GM23338 (cell line): Measurements from ENCODE around the gene HGD. TPM values are rescaled to one million over a fixed set of nuclear protein-coding genes. Genes with fewer than 3 reads are reported as not detected.

ENCODE experiments used
- ATAC-seq: fragments of 200-7000 bp; cut with Tn5 transposase; 3 replicates; pipeline ENCODE4 v1.9.1; 2020
- DNase-seq: peaks from one replicate; pipeline ENCODE4 v3.0.0-alpha.2; 2015; ENCODE audit warnings: low spot score
- H2AFZ ChIP-seq: fragments of 200-600 bp; sonication (generic); 2 replicates; pipeline ENCODE4 v1.8.0; 2016; ENCODE audit warnings: antibody characterized with exemption, mild to moderate bottlenecking, moderate library complexity
- H3F3A ChIP-seq: fragments of 200-600 bp; sonication (generic); replicated peaks from 2 replicates; pipeline ENCODE4 v1.8.0; 2017; ENCODE audit warnings: antibody characterized with exemption, mixed run types, low read depth
- H3K27ac ChIP-seq: fragments of 200-600 bp; sonication (generic); 2 replicates; pipeline ENCODE4 v1.6.1; 2016; ENCODE audit warnings: low read depth
- H3K27me3 ChIP-seq: fragments of 200-600 bp; sonication (generic); 2 replicates; pipeline ENCODE4 v1.8.0; 2016; ENCODE audit warnings: mild to moderate bottlenecking, mixed run types, moderate library complexity; ENCODE audit not compliant: insufficient read depth
- H3K36me3 ChIP-seq: fragments of 200-600 bp; sonication (generic); 2 replicates; pipeline ENCODE4 v1.8.0; 2016; ENCODE audit warnings: mild to moderate bottlenecking; ENCODE audit not compliant: insufficient read depth
- H3K4me1 ChIP-seq: fragments of 200-600 bp; sonication (generic); 2 replicates; pipeline ENCODE4 v1.8.0; 2016; ENCODE audit warnings: mild to moderate bottlenecking, moderate library complexity; ENCODE audit not compliant: insufficient read depth
- H3K4me2 ChIP-seq: fragments of 200-600 bp; sonication (generic); 2 replicates; pipeline ENCODE4 v1.7.1; 2017; ENCODE audit warnings: mixed run types
- H3K4me3 ChIP-seq: fragments of 200-600 bp; sonication (generic); 2 replicates; pipeline ENCODE4 v1.6.1; 2016; ENCODE audit warnings: mixed run types
- H3K79me2 ChIP-seq: fragments of 200-600 bp; sonication (generic); replicated peaks from 2 replicates; pipeline ENCODE4 v1.8.0; 2017; ENCODE audit warnings: mild to moderate bottlenecking; ENCODE audit not compliant: insufficient read depth
- H3K9me2 ChIP-seq: fragments of 200-600 bp; sonication (generic); 2 replicates; pipeline ENCODE4 v1.8.0; 2017; ENCODE audit not compliant: insufficient read depth
- H4K20me1 ChIP-seq: fragments of 200-600 bp; sonication (generic); replicated peaks from 2 replicates; pipeline ENCODE4 v1.8.0; 2017; ENCODE audit warnings: mild to moderate bottlenecking; ENCODE audit not compliant: insufficient read depth
- H3K27ac Mint-ChIP-seq: 2 replicates; pipeline ENCODE4 v1.8.0; 2020; ENCODE audit warnings: inconsistent platforms, mild to moderate bottlenecking, moderate library complexity, mixed read lengths
- H3K27me3 Mint-ChIP-seq: 3 replicates; pipeline ENCODE4 v1.8.0; 2022; ENCODE audit warnings: low read depth, mild to moderate bottlenecking, moderate library complexity, mixed read lengths, inconsistent platforms; ENCODE audit not compliant: insufficient read depth, poor library complexity
- H3K36me3 Mint-ChIP-seq: 3 replicates; pipeline ENCODE4 v1.8.0; 2021; ENCODE audit warnings: low read depth, mild to moderate bottlenecking, inconsistent platforms, moderate library complexity, mixed read lengths
- H3K4me1 Mint-ChIP-seq: 3 replicates; pipeline ENCODE4 v1.8.0; 2020; ENCODE audit warnings: mild to moderate bottlenecking, inconsistent platforms, mixed read lengths
- H3K4me3 Mint-ChIP-seq: 3 replicates; pipeline ENCODE4 v1.8.0; 2021; ENCODE audit warnings: moderate library complexity, mild to moderate bottlenecking, inconsistent platforms, mixed read lengths
- H3K9me3 Mint-ChIP-seq: 3 replicates; pipeline ENCODE4 v1.8.0; 2020; ENCODE audit warnings: moderate library complexity, mild to moderate bottlenecking, inconsistent platforms, mixed read lengths
- CREB1 ChIP-seq: fragments of 250-450 bp; sonication (Bioruptor Pico); IDR thresholded peaks from 2 replicates; pipeline ENCODE4 v1.5.0; 2020; ENCODE audit warnings: low read depth, mild to moderate bottlenecking, moderate library complexity
- CTCF ChIP-seq, 2 experiments: fragments of 200-600 bp in 1 of 2; sonication (generic) in 1 of 2; conservative IDR thresholded peaks; 2 replicates each; pipeline versions ENCODE4 v1.5.1 to v1.6.1; 2016 to 2017; ENCODE audit warnings: antibody characterized with exemption in 2 of 2, low read depth in 2 of 2, mild to moderate bottlenecking in 2 of 2, moderate library complexity in 1 of 2
- ETS1 ChIP-seq: IDR thresholded peaks from 2 replicates; pipeline ENCODE4 v1.6.1; 2016; ENCODE audit warnings: antibody characterized with exemption
- EZH2 ChIP-seq: fragments of 200-600 bp; sonication (generic); IDR thresholded peaks from one replicate; pipeline ENCODE4 v1.8.0; 2017; ENCODE audit warnings: antibody characterized with exemption, mild to moderate bottlenecking, low read depth; ENCODE audit not compliant: unreplicated experiment
- EZH2phosphoT487 ChIP-seq: fragments of 200-600 bp; sonication (generic); IDR thresholded peaks from one replicate; pipeline ENCODE4 v1.8.1; 2018; ENCODE audit warnings: antibody characterized with exemption; ENCODE audit not compliant: unreplicated experiment
- JUNB ChIP-seq: IDR thresholded peaks from one replicate; pipeline ENCODE4 v1.6.1; 2016; ENCODE audit warnings: antibody characterized with exemption; ENCODE audit not compliant: unreplicated experiment
- NANOG ChIP-seq: IDR thresholded peaks from 2 replicates; pipeline ENCODE4 v1.6.1; 2016; ENCODE audit warnings: antibody characterized with exemption, borderline replicate concordance
- POLR2AphosphoS5 ChIP-seq: IDR thresholded peaks from 2 replicates; pipeline ENCODE4 v1.6.1; 2016; ENCODE audit warnings: antibody characterized with exemption, low read depth
- STAT1 ChIP-seq: IDR thresholded peaks from one replicate; pipeline ENCODE4 v1.6.1; 2016; ENCODE audit warnings: antibody characterized with exemption; ENCODE audit not compliant: unreplicated experiment
- ZNF114 ChIP-seq: fragments of 250-450 bp; sonication (Bioruptor Pico); IDR thresholded peaks from 2 replicates; pipeline ENCODE4 v1.5.0; 2020; ENCODE audit warnings: mild to moderate bottlenecking, moderate library complexity
- ZNF331 ChIP-seq: fragments of 250-450 bp; sonication (Bioruptor Pico); IDR thresholded peaks from 2 replicates; pipeline ENCODE4 v1.5.0; 2020; ENCODE audit warnings: low read depth, mild to moderate bottlenecking, moderate library complexity
- ZNF462 ChIP-seq: fragments of 250-450 bp; sonication (Bioruptor Pico); IDR thresholded peaks from 2 replicates; pipeline ENCODE4 v1.5.0; 2020; ENCODE audit warnings: mild to moderate bottlenecking, moderate library complexity
- polyA plus RNA-seq: library from polyadenylated mRNA; unstranded; fragments of >200 nt; fragmentation: Nextera tagmentation; extraction: Ambion mirVana; gene quantifications from 2 replicates; pipeline ENCODE4 v1.2.1, GENCODE V29; 2016
- total RNA-seq: library from RNA; depleted of rRNA; stranded (reverse); fragments of >200 nt; shearing (Covaris generic); gene quantifications from 2 replicates; pipeline ENCODE4 v1.2.3, GENCODE V29; 2014
- TF ChIP-seq, protein P1 (sequence below): IDR thresholded peaks from one replicate; pipeline ENCODE4 v1.6.1; 2018; ENCODE audit warnings: antibody characterized with exemption; ENCODE audit not compliant: unreplicated experiment

The HGD gene
- total and polyA plus RNA-seq, 2 experiments from 2014 or later: not detected

GRCh38 chr3:120597445-120598049 lies 84.5 kb downstream of the HGD start:
- Histone ChIP-seq H2AFZ (no peak overlapping the region), H4K20me1 (no peaks in the 10 kb centered on the region), H3F3A (peaks cover 4% of the 10 kb centered on the region), H3K27me3 (no peaks in the 10 kb centered on the region), H3K79me2 (peaks cover 30% of the 10 kb centered on the region), H3K27ac (no peak overlapping the region), H3K9me2 (no peaks in the 10 kb centered on the region), H3K36me3 (peaks cover 22% of the 10 kb centered on the region), H3K4me2 (peak overlapping the region; percentile 82), H3K4me3 (peak overlapping the region; percentile 82), H3K4me1 (peaks cover 8% of the 10 kb centered on the region)
- Mint-ChIP-seq H3K4me3 (no peak overlapping the region; the same call in 2 of the 3 replicates), H3K27me3 (peaks cover 7% of the 10 kb centered on the region), H3K9me3 (peaks cover 3% of the 10 kb centered on the region; the same call in 1 of the 3 replicates), H3K36me3 (peaks cover 17% of the 10 kb centered on the region), H3K4me1 (peaks cover 8% of the 10 kb centered on the region), H3K27ac (peak overlapping the region; percentile 51)
- DNase-seq (no peak), ATAC-seq (no peak)
- TF ChIP-seq POLR2AphosphoS5 (no peak), STAT1 (no peak), EZH2phosphoT487 (no peak), CREB1 (CRISPR knock-in tag) (no peak), ZNF331 (no peak), EZH2 (no peak), CTCF (conservative IDR thresholded peaks at IDR 0.05; ENCODE audit: low read depth in 2 of 2) (no peak), ZNF462 (no peak), JUNB (no peak), ZNF114 (CRISPR knock-in tag) (no peak), ETS1 (no peak), NANOG (no peak)
- TF ChIP-seq, protein P1, sequence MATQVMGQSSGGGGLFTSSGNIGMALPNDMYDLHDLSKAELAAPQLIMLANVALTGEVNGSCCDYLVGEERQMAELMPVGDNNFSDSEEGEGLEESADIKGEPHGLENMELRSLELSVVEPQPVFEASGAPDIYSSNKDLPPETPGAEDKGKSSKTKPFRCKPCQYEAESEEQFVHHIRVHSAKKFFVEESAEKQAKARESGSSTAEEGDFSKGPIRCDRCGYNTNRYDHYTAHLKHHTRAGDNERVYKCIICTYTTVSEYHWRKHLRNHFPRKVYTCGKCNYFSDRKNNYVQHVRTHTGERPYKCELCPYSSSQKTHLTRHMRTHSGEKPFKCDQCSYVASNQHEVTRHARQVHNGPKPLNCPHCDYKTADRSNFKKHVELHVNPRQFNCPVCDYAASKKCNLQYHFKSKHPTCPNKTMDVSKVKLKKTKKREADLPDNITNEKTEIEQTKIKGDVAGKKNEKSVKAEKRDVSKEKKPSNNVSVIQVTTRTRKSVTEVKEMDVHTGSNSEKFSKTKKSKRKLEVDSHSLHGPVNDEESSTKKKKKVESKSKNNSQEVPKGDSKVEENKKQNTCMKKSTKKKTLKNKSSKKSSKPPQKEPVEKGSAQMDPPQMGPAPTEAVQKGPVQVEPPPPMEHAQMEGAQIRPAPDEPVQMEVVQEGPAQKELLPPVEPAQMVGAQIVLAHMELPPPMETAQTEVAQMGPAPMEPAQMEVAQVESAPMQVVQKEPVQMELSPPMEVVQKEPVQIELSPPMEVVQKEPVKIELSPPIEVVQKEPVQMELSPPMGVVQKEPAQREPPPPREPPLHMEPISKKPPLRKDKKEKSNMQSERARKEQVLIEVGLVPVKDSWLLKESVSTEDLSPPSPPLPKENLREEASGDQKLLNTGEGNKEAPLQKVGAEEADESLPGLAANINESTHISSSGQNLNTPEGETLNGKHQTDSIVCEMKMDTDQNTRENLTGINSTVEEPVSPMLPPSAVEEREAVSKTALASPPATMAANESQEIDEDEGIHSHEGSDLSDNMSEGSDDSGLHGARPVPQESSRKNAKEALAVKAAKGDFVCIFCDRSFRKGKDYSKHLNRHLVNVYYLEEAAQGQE: no peak
